Caco-2 (cell line): ENCODE measurements around the gene POLD1. TPM values are rescaled to one million over a fixed set of nuclear protein-coding genes. Genes with fewer than 3 reads are reported as not detected.

Experiments used
- BruUV-seq: library from RNA; stranded (reverse); fragments of 400-500 nt; replicated peaks from 2 replicates; lab custom pipeline; 2021; lab: Mats Ljungman, UMichigan
- CTCF ChIA-PET: fragments of 300-600 bp; sonication (Branson Sonifier 250); formaldehyde crosslinking; loops from one replicate; lab custom pipeline; 2022; ENCODE audit warnings: antibody characterized with exemption; lab: Charles Lee
- POLR2A ChIA-PET: fragments of 300-600 bp; sonication (Branson Sonifier 250); formaldehyde crosslinking; loops from one replicate; lab custom pipeline; 2022; ENCODE audit warnings: antibody characterized with exemption; lab: Charles Lee
- DNase-seq, 2 experiments: peaks; one replicate each; pipeline versions ENCODE4 v3.0.0 to v3.0.0-alpha.2; 2020 to 2022
- H3K27me3 ChIP-seq: replicated peaks from 2 replicates; pipeline ENCODE4 v1.6.0; 2011; ENCODE audit warnings: low read length; ENCODE audit not compliant: control insufficient read depth, insufficient read depth
- H3K36me3 ChIP-seq: 2 replicates; pipeline ENCODE4 v1.5.1; 2011; ENCODE audit warnings: low read length; ENCODE audit not compliant: control insufficient read depth, insufficient read depth
- H3K4me1 ChIP-seq: fragments of 250-450 bp; sonication (Bioruptor Pico); 2 replicates; pipeline ENCODE4 v1.5.1; 2020; ENCODE audit warnings: mild to moderate bottlenecking
- H3K4me3 ChIP-seq: 2 replicates; pipeline ENCODE4 v1.5.1; 2011; ENCODE audit warnings: low read depth, mild to moderate bottlenecking, control low read depth, low read length
- H3K9me3 ChIP-seq: fragments of 250-450 bp; sonication (Bioruptor Pico); 2 replicates; pipeline ENCODE4 v1.5.1; 2020; ENCODE audit warnings: mild to moderate bottlenecking, moderate library complexity
- H3K27ac Mint-ChIP-seq: one replicate; pipeline ENCODE4 v1.8.0; 2022; ENCODE audit warnings: mixed read lengths; ENCODE audit not compliant: unreplicated experiment
- H3K27me3 Mint-ChIP-seq: one replicate; pipeline ENCODE4 v1.8.0; 2022; ENCODE audit warnings: mixed read lengths; ENCODE audit not compliant: insufficient read depth, unreplicated experiment
- H3K36me3 Mint-ChIP-seq: one replicate; pipeline ENCODE4 v1.8.0; 2022; ENCODE audit warnings: mild to moderate bottlenecking, mixed read lengths; ENCODE audit not compliant: insufficient read depth, unreplicated experiment
- H3K4me1 Mint-ChIP-seq: one replicate; pipeline ENCODE4 v1.8.0; 2022; ENCODE audit warnings: low read depth, mixed read lengths; ENCODE audit not compliant: unreplicated experiment
- H3K4me3 Mint-ChIP-seq: one replicate; pipeline ENCODE4 v1.8.0; 2022; ENCODE audit warnings: mild to moderate bottlenecking, moderate library complexity, mixed read lengths; ENCODE audit not compliant: unreplicated experiment
- H3K9me3 Mint-ChIP-seq: one replicate; pipeline ENCODE4 v1.8.0; 2022; ENCODE audit warnings: mixed read lengths; ENCODE audit not compliant: unreplicated experiment
- CTCF ChIP-seq, 2 experiments: fragments of 200-600 bp in 1 of 2; IDR thresholded peaks; 1 replicate in 1 of 2; 2 replicates in 1 of 2; pipeline versions ENCODE4 v1.5.1 to v1.8.0; 2011 to 2022; ENCODE audit warnings: antibody characterized with exemption in 1 of 2, control low read depth in 1 of 2, inconsistent platforms in 1 of 2, low read depth in 1 of 2, low read length in 1 of 2, mild to moderate bottlenecking in 1 of 2, moderate library complexity in 1 of 2; ENCODE audit not compliant: insufficient read depth in 1 of 2, severe bottlenecking in 1 of 2, unreplicated experiment in 1 of 2
- intact Hi-C: fragments of 100-400 bp; cut with micrococcal nuclease; formaldehyde crosslinking; loops from one replicate; pipeline ENCODE4 v1.10.0; 2022; ENCODE audit not compliant: unreplicated experiment
- total RNA-seq: library from RNA; stranded (reverse); gene quantifications from 2 replicates; pipeline ENCODE4 v1.2.3, GENCODE V29; 2022

The POLD1 gene
- total RNA-seq, 1 experiment from 2014 or later = 128 TPM

GRCh38 chr19:50466706-50467039 lies 82.5 kb downstream of the POLD1 start:
- H3K27me3 ChIP-seq = no peaks in the 10 kb centered on the region
- no peak for TF ChIP-seq CTCF (IDR thresholded peaks at IDR 0.05; ENCODE audit: insufficient read depth in 1 of 2, low read depth in 1 of 2, low read length in 1 of 2, severe bottlenecking in 1 of 2, unreplicated experiment in 1 of 2)
- H3K4me3 Mint-ChIP-seq = no peak overlapping the region
- POLR2A ChIA-PET = no interaction called here
- CTCF ChIA-PET = interaction anchor here (2.9 kb wide), 1 partner anchor 98 kb away, joined by 18 read pairs; no protein-coding TSS in a partner anchor
- intact Hi-C loops = no loop called here
- H3K36me3 ChIP-seq = no peaks in the 10 kb centered on the region
- H3K9me3 Mint-ChIP-seq = no peaks in the 10 kb centered on the region
- no peak for DNase-seq
- no peak overlapping the region for H3K27ac Mint-ChIP-seq
- H3K36me3 Mint-ChIP-seq = no peaks in the 10 kb centered on the region
- H3K4me3 ChIP-seq = no peak overlapping the region
- no TSS peak for BruUV-seq
- H3K4me1 Mint-ChIP-seq = no peaks in the 10 kb centered on the region
- H3K9me3 ChIP-seq = no peaks in the 10 kb centered on the region
- H3K4me1 ChIP-seq = peaks cover 7% of the 10 kb centered on the region
- no peaks in the 10 kb centered on the region for H3K27me3 Mint-ChIP-seq

- no peaks in the 10 kb centered on the region for H3K4me1 Mint-ChIP-seq
- POLR2A ChIA-PET = no interaction called here
These were observed 83.4 kb downstream of the POLD1 start for GRCh38 chr19:50467566-50467965.

More at GRCh38 chr19:50467566-50467965, 83.4 kb downstream of the POLD1 start:
- H3K27me3 Mint-ChIP-seq = no peaks in the 10 kb centered on the region
- H3K36me3 Mint-ChIP-seq = no peaks in the 10 kb centered on the region
- BruUV-seq = no TSS peak
- no peak overlapping the region for H3K4me3 ChIP-seq
- H3K27ac Mint-ChIP-seq = no peak overlapping the region
- no peaks in the 10 kb centered on the region for H3K9me3 ChIP-seq
- DNase-seq = no peak
- no peaks in the 10 kb centered on the region for H3K27me3 ChIP-seq
- intact Hi-C loops = no loop called here
- H3K36me3 ChIP-seq = no peaks in the 10 kb centered on the region
- H3K4me3 Mint-ChIP-seq = no peak overlapping the region
- TF ChIP-seq CTCF (IDR thresholded peaks at IDR 0.05; ENCODE audit: insufficient read depth in 1 of 2, low read depth in 1 of 2, low read length in 1 of 2, severe bottlenecking in 1 of 2, unreplicated experiment in 1 of 2) = no peak
- CTCF ChIA-PET = interaction anchor here (0.5 kb wide), 1 partner anchor 141 kb away, joined by 12 read pairs; no protein-coding TSS in a partner anchor
- no peaks in the 10 kb centered on the region for H3K9me3 Mint-ChIP-seq
- peaks cover 6% of the 10 kb centered on the region; the same call in 1 of the 2 replicates for H3K4me1 ChIP-seq

Other genes starting within 250 kb of the POLD1 start
- gene IZUMO2, start 221.1 kb upstream of the POLD1 start, total RNA-seq = not detected in 2 replicates
- 78.3 and 89.8 TPM in 2 replicates for gene MYH14, start 180.7 kb upstream of the POLD1 start, total RNA-seq
- 20.6 and 24.6 TPM in 2 replicates for gene KCNC3, start 55.0 kb upstream of the POLD1 start, total RNA-seq
- 1.2 and 1.6 TPM in 2 replicates for gene NAPSA, start 18.7 kb upstream of the POLD1 start, total RNA-seq
- gene NR1H2, start 7.9 kb upstream of the POLD1 start, total RNA-seq = 38.3 and 40.3 TPM in 2 replicates
- 0.50 and 0.51 TPM in 2 replicates for gene SPIB, start 34.6 kb downstream of the POLD1 start, total RNA-seq
- 0.91 and 1.6 TPM in 2 replicates for gene MYBPC2, start 48.5 kb downstream of the POLD1 start, total RNA-seq
- gene EMC10, start 92.2 kb downstream of the POLD1 start, total RNA-seq = 42.9 and 46.3 TPM in 2 replicates
- gene GARIN5A, start 92.5 kb downstream of the POLD1 start, total RNA-seq = 1.4 and 1.5 TPM in 2 replicates
- 27.7 and 27.9 TPM in 2 replicates for gene JOSD2, start 126.8 kb downstream of the POLD1 start, total RNA-seq
- not detected in 2 replicates for gene ASPDH, start 129.6 kb downstream of the POLD1 start, total RNA-seq
- gene LRRC4B, start 184.1 kb downstream of the POLD1 start, total RNA-seq = 0.30 and 0.54 TPM in 2 replicates